Measurements from ENCODE around the gene NBPF3. TPM values are rescaled to one million over a fixed set of nuclear protein-coding genes. Genes with fewer than 3 reads are reported as not detected.

Gene NBPF3
- total RNA-seq, 1 experiment from 2014 or later, result 17.3 TPM

- no peak for TF ChIP-seq JUND (IDR thresholded peaks at IDR 0.05)
Measured at GRCh38 chr1:21449906-21450305, 10.0 kb downstream of the NBPF3 start (continued).

- Histone ChIP-seq H3K27ac (ENCODE audit: low read depth, low read length) (no peak overlapping the region), H4K20me1 (ENCODE audit: insufficient read depth) (no peaks in the 10 kb centered on the region), H2AFZ (ENCODE audit: low read depth, low read length, poor library complexity, severe bottlenecking) (no peak overlapping the region), H3K36me3 (ENCODE audit: control insufficient read depth in 1 of 2, insufficient read depth in 2 of 2, low read length in 2 of 2) (peaks cover 0 to 8% of the 10 kb centered on the region in 2 experiments; a peak in 1 of 4 replicates), H3K4me3 (replicated peaks in 1 of 2; ENCODE audit: low read depth in 1 of 2, low read length in 2 of 2) (no peak overlapping the region), H3K4me2 (ENCODE audit: low read length) (no peak overlapping the region), H3K79me2 (ENCODE audit: insufficient read depth, low read length) (no peaks in the 10 kb centered on the region), H3K9me3 (ENCODE audit: control insufficient read depth in 1 of 2, insufficient read depth in 1 of 2, low read depth in 1 of 2, low read length in 2 of 2) (no peaks in the 10 kb centered on the region), H3K27me3 (ENCODE audit: insufficient read depth, low read length) (no peaks in the 10 kb centered on the region), H3K9ac (ENCODE audit: low read length) (no peak overlapping the region), H3K4me1 (ENCODE audit: control insufficient read depth in 1 of 2, insufficient read depth in 2 of 2, low read length in 2 of 2) (peaks cover 0 to 11% of the 10 kb centered on the region in 2 experiments; a peak in 2 of 4 replicates), H3K9me2 (ENCODE audit: insufficient read depth) (no peaks in the 10 kb centered on the region)
- ChIA-PET CTCF (no interaction called here), RAD21 (ENCODE audit: low non-redundant PET in 1 of 2, low total read pairs in 2 of 2, uncharacterized antibody in 2 of 2, unreplicated experiment in 2 of 2) (no interaction called here), POLR2A (no interaction called here)
- DNase-seq (ENCODE audit: low read depth, low spot score) (no peak), ATAC-seq (no peak)
- intact Hi-C loops (cut with micrococcal nuclease), result loop anchor here (2.0 kb wide), 1 partner anchor 38 kb away; no protein-coding TSS in a partner anchor
- no TSS peak for BruUV-seq (replicated peaks)
- TF ChIP-seq FOSL1 (IDR thresholded peaks at IDR 0.05; ENCODE audit: low read depth) (no peak), ZBTB33 (IDR thresholded peaks at IDR 0.05; ENCODE audit: extremely low read depth, insufficient replicate concordance, low read length) (no peak), CTCF (IDR thresholded peaks at IDR 0.05 in 2 of 3, conservative IDR thresholded peaks at IDR 0.05 in 1 of 3; ENCODE audit: borderline replicate concordance in 1 of 3, insufficient read depth in 1 of 3, low read depth in 2 of 3, low read length in 2 of 3) (no peak), REST (IDR thresholded peaks at IDR 0.05; ENCODE audit: low read depth) (no peak), POLR2A (IDR thresholded peaks at IDR 0.05; ENCODE audit: borderline replicate concordance, extremely low read depth, insufficient read depth, insufficient read length) (no peak), CEBPB (IDR thresholded peaks at IDR 0.05; ENCODE audit: low read depth) (no peak), TCF7L2 (IDR thresholded peaks at IDR 0.05; ENCODE audit: borderline replicate concordance, extremely low read depth, insufficient read depth, insufficient read length) (no peak), POLR2AphosphoS5 (IDR thresholded peaks at IDR 0.05; ENCODE audit: low read depth, low read length) (no peak), SRF (IDR thresholded peaks at IDR 0.05; ENCODE audit: low read depth) (no peak), MAX (IDR thresholded peaks at IDR 0.05) (no peak), ZNF274 (IDR thresholded peaks at IDR 0.05; ENCODE audit: low read depth, low read length) (no peak), EZH2 (IDR thresholded peaks at IDR 0.05) (no peak), CBX3 (IDR thresholded peaks at IDR 0.05; ENCODE audit: low read depth) (no peak), ATF3 (IDR thresholded peaks at IDR 0.05) (no peak), SIN3A (IDR thresholded peaks at IDR 0.05; ENCODE audit: low read depth) (no peak), SP1 (IDR thresholded peaks at IDR 0.05; ENCODE audit: low read depth) (no peak), YY1 (IDR thresholded peaks at IDR 0.05; ENCODE audit: extremely low read depth, insufficient replicate concordance, low read depth, low read length) (no peak), RAD21 (IDR thresholded peaks at IDR 0.05; ENCODE audit: low read depth) (no peak)
Measured at GRCh38 chr1:21451212-21451611, 11.3 kb downstream of the NBPF3 start.
